D721Med (cell line): ENCODE results near the gene TWNK.

Experiments
- DNase-seq: peaks from one replicate; pipeline ENCODE4 v3.0.0; 2011; ENCODE audit warnings: low spot score; ENCODE audit not compliant: insufficient read length
- FAIRE-seq: peaks from 2 replicates; lab custom pipeline; 2011; peaks lifted over from hg19 to GRCh38; lab: Jason Lieb, UNC
- CTCF ChIP-seq: IDR thresholded peaks from 2 replicates; pipeline ENCODE4 v1.5.1; 2012; ENCODE audit warnings: mild to moderate bottlenecking, control low read depth; ENCODE audit not compliant: insufficient read depth; ENCODE audit errors: missing control alignments

The TWNK gene

GRCh38 chr10:100976906-100977305, 10.4 kb upstream of the TWNK start:
- no peak for TF ChIP-seq CTCF
- DNase-seq (no peak), FAIRE-seq (no peak)

DNA sequence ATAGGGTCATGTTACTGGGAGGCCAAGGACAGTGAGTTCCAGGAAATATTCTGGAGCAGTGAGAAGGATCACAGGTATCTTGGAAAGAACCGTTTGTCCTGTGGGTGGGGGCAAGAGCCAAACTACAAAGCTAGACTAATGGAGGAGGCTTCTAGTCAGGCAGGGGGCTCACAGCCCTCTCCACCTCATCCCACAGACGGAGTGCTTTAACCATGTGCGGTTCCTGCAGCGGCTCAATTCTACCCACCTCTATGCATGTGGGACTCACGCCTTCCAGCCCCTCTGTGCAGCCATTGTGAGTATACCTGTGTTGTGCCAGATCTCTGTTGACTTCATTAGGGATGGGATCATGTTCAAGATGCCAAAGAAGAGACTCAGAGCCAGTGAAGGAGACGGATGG, 9.9 kb upstream of the TWNK start:
- no peak for DNase-seq
- TF ChIP-seq CTCF, result no peak
- no peak for FAIRE-seq

GRCh38 chr10:100978121-100978900, 9.0 kb upstream of the TWNK start:
- DNase-seq, result no peak
- FAIRE-seq, result no peak
- TF ChIP-seq CTCF, result no peak

DNA sequence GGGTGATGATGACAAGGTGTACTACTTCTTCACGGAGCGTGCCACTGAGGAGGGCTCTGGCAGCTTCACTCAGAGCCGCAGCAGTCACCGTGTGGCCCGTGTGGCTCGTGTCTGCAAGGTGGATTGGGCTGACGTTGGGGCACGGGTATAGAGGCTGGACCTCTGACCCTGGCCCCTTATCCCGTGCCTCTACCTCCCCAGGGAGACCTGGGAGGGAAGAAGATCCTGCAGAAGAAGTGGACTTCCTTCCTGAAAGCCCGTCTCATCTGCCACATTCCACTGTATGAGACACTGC, 8.5 kb upstream of the TWNK start:
- DNase-seq (no peak), FAIRE-seq (no peak)
- no peak for TF ChIP-seq CTCF

GRCh38 chr10:100979791-100980272, 7.5 kb upstream of the TWNK start:
- no peak for TF ChIP-seq CTCF
- DNase-seq (no peak), FAIRE-seq (no peak)

DNA sequence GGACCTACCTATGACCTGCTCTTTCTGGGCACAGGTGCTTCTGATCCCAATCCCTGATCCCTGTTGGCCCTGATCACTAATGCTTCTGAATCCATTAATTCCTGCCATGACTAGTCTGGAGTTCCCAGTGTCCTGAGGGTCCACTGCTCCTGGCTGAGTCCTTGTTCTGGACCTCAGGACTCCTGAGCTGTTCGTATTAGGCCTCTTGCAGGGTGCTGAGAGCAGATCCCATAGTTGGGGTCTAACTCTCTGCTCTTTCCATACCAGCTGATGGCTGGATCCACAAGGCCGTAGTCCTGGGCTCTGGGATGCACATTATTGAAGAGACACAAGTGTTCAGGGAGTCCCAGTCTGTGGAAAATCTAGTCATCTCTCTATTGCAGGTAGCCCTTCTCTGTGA, 7.0 kb upstream of the TWNK start:
- no peak for FAIRE-seq
- no peak for DNase-seq

More for the DNA sequence above, 7.0 kb upstream of the TWNK start:
- no peak for TF ChIP-seq CTCF
